NT2/D1 (cell line): ENCODE results near the gene RNASE8.

Experiments used
- DNase-seq: peaks from one replicate; pipeline ENCODE4 v3.0.0-alpha.2; 2011; ENCODE audit warnings: low read depth, low spot score
- H3K27me3 ChIP-seq: 2 replicates; pipeline ENCODE4 v1.6.0; 2011; ENCODE audit warnings: mild to moderate bottlenecking; ENCODE audit not compliant: insufficient read length, insufficient read depth
- H3K36me3 ChIP-seq: 2 replicates; pipeline ENCODE4 v1.6.1; 2011; ENCODE audit warnings: mild to moderate bottlenecking, low read length, mixed read lengths; ENCODE audit not compliant: insufficient read depth, insufficient read length
- H3K4me1 ChIP-seq: 2 replicates; pipeline ENCODE4 v1.5.1; 2011; ENCODE audit not compliant: insufficient read depth, insufficient read length
- H3K4me3 ChIP-seq: 2 replicates; pipeline ENCODE4 v1.5.1; 2011; ENCODE audit warnings: low read depth; ENCODE audit not compliant: insufficient read length
- H3K9ac ChIP-seq: 2 replicates; pipeline ENCODE4 v1.6.0; 2011; ENCODE audit warnings: low read depth; ENCODE audit not compliant: insufficient read length
- H3K9me3 ChIP-seq: 2 replicates; pipeline ENCODE4 v1.5.1; 2011; ENCODE audit warnings: mild to moderate bottlenecking, low read length; ENCODE audit not compliant: insufficient read depth
- SUZ12 ChIP-seq: IDR thresholded peaks from 2 replicates; pipeline ENCODE4 v1.6.1; 2011; ENCODE audit not compliant: insufficient read length, insufficient read depth; ENCODE audit errors: extremely low read depth
- YY1 ChIP-seq: IDR thresholded peaks from 2 replicates; pipeline ENCODE4 v1.6.1; 2011; ENCODE audit not compliant: insufficient read length, insufficient read depth
- ZNF274 ChIP-seq: IDR thresholded peaks from 2 replicates; pipeline ENCODE4 v1.6.1; 2011; ENCODE audit warnings: mild to moderate bottlenecking, low read depth, low read length

RNASE8 gene

DNA sequence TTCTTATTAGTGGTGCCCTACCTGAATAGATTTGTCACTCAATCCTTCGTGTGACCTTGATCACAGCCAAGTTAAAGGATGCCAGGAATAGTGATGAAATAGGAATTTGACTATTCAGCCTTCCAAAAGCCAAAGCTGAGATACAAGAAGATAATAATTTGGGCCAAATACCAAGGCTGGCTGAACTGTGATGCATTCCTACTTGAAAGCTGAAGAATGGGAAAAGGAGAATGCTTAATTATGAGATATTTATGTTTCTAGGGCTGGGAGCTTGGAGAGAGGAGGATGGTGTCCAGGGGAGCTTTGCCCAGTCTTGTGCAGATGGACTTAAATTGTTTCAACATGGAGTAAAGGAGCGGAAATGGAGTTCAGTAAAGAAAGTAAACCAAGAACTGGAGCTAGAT is 10.2 kb upstream of the RNASE8 start:
- Histone ChIP-seq H3K9ac (no peak overlapping the region), H3K4me1 (peaks cover 3% of the 10 kb centered on the region), H3K27me3 (no peaks in the 10 kb centered on the region), H3K4me3 (no peak overlapping the region), H3K36me3 (no peaks in the 10 kb centered on the region), H3K9me3 (no peaks in the 10 kb centered on the region)
- TF ChIP-seq SUZ12 (no peak), ZNF274 (no peak), YY1 (no peak)
- DNase-seq, result no peak

DNA sequence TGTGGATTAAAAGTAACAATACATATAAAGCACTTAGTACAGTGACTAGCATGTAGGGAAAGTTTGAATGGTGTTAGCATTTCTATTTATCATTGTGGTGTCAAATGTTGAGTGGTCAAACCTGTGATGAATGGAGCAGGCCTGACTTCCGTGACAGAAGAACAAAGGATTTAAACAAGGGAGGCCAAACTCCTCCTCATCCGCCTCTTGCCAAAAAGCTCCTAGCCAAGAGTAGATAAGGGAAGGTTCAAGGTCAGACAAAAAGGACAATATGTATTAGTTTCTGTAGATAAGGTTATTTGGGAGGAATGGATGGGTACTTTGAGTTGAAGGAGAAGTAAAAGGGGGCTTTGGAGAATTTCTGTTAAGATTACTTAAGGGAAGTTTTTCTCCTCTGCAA is 9.0 kb upstream of the RNASE8 start:
- DNase-seq, result no peak
- Histone ChIP-seq H3K9ac (no peak overlapping the region), H3K36me3 (no peaks in the 10 kb centered on the region), H3K9me3 (no peaks in the 10 kb centered on the region), H3K27me3 (no peaks in the 10 kb centered on the region), H3K4me1 (peaks cover 3% of the 10 kb centered on the region), H3K4me3 (no peak overlapping the region)
- TF ChIP-seq SUZ12, result no peak
- TF ChIP-seq YY1, result no peak
- TF ChIP-seq ZNF274, result no peak

DNA sequence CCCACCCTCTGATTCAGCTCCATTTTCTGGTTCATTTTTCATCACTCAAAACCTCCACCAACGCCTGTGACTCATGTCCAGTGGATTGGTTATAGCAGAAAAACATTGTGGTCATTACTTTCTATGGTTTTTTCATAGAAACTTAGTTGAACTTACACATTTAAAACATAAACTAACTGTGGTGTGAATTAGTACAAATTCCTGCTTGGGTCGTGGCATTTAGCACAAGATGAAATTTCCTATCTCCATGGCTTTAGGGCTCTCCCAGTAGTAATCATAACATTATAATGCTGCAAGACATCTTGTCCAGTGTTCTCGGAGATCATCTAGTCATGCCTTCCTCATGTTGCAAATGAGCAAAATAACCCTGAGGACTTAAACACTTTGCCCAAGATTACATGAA is 8.3 kb upstream of the RNASE8 start:
- Histone ChIP-seq H3K27me3 (no peaks in the 10 kb centered on the region), H3K4me1 (peaks cover 3% of the 10 kb centered on the region), H3K9ac (no peak overlapping the region), H3K36me3 (no peaks in the 10 kb centered on the region), H3K4me3 (no peak overlapping the region), H3K9me3 (no peaks in the 10 kb centered on the region)
- DNase-seq, result no peak
- TF ChIP-seq ZNF274 (no peak), YY1 (no peak), SUZ12 (no peak)

DNA sequence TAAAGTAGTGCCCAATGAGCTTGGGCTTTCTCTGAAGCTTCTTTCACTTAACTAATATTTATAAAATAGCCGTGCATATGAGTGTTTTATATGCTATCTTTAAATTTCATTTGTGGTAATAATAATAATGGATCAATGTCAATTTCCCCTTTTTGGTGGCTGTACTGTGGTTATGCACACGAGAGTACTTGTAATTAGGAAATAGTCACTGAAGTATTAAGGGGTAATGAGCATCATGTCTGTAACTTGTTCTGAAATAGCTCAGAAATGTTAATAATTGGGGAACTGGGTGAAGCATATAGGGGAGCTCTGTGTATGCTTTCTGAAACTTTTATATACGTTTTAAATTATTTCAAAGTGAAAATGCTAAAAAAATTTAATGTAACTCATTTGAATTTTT is 7.0 kb upstream of the RNASE8 start:
- Histone ChIP-seq H3K9ac (no peak overlapping the region), H3K27me3 (no peaks in the 10 kb centered on the region), H3K36me3 (no peaks in the 10 kb centered on the region), H3K9me3 (no peaks in the 10 kb centered on the region), H3K4me1 (no peaks in the 10 kb centered on the region), H3K4me3 (no peak overlapping the region)
- TF ChIP-seq ZNF274 (no peak), YY1 (no peak), SUZ12 (no peak)
- DNase-seq, result no peak

DNA sequence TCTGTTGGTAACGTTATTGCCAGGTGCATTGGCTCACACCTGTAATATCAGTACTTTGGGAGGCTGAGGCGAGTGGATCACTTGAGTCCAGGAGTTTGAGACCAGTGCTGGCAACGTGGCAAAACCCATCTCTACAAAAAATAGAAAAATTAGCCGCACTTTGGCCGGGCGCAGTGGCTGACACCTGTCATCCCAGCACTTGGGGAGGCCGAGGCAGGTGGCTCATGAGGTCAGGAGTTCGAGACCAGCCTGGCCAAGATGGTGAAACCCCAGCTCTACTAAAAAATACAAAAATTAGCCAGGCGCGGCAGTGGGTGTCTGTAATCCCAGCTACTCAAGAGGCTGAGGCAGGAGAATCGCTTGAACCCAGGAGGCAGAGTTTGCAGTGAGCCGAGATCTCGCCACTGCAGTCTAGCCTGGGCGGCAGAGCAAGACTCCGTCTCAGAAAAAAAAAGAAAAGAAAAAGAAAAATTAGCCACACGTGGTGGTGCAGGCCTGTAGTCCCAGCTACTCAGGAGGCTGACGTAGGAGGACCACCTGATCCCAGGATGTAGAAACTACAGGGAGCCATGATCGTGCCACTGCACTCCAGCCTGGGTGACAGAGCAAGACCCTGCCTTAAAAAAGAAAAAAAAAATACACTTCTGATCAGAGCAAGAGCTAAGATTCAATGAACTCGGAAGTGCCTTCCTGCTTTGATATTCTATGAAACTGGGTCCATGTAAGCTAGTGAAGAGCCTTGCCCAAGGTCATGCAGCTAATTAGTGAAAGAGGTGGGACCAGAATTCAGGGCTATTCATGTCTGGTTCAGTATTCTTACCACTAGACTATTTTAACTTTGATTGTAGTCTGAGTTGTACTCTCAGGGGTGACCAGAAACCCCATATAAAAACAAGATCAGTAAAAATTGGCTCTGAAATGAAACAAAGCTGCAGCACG is 4.2 kb upstream of the RNASE8 start:
- Histone ChIP-seq H3K9ac (no peak overlapping the region), H3K27me3 (no peaks in the 10 kb centered on the region), H3K9me3 (no peaks in the 10 kb centered on the region), H3K4me1 (no peaks in the 10 kb centered on the region), H3K36me3 (no peaks in the 10 kb centered on the region), H3K4me3 (no peak overlapping the region)
- no peak for TF ChIP-seq ZNF274
- no peak for DNase-seq

DNA sequence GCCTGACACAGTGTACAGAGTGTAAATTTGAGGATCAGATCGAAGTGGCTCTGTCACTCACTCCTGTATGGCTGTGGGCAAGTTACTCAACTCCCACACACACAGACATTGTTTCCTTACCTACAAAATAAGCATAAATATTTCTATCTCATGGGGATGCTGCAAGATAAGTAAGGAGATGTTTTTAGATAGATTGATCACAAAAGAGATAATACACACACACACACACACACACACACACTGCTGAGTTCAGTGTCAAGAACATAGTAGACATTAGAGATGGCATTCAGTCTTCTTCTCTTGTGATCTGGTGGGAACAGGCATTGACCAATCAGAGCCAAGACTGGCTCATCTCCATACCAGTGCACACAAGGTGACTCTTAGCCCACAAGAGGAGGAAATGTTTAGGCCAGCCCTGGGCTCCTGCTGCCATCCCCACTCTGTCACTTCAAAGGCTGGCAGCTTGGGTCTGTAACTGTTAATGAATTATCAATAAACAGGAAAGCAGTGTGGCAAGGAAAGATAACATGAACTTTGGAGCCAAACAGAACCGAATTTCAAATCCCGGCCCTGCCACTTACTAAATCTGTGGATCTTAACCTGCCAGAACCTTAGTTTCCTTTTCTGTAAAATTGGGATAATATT is 3.4 kb upstream of the RNASE8 start:
- DNase-seq, result no peak
- TF ChIP-seq SUZ12, result no peak
- no peak for TF ChIP-seq ZNF274
- no peak for TF ChIP-seq YY1
- Histone ChIP-seq H3K9me3 (no peaks in the 10 kb centered on the region), H3K9ac (no peak overlapping the region), H3K27me3 (no peaks in the 10 kb centered on the region), H3K36me3 (no peaks in the 10 kb centered on the region), H3K4me1 (no peaks in the 10 kb centered on the region), H3K4me3 (no peak overlapping the region)

DNA sequence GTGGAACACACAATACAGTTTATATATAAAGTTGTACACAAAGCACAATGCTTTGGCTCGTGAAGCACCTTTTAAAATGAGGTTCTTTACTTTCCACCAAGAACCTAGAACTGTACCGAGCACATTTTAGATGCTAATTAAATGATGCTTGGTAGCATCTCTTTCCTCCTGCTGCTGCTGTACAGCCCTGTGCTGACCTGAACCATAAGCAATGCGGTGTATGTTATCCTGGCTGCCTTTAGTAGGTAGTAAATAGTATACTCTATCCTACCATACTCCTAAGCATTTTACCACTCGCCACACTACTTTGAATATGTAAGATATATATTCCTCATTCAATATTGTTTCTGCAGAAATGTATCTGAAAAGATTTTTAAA is 2.9 kb upstream of the RNASE8 start:
- H3K9ac ChIP-seq, result no peak overlapping the region
- no peak overlapping the region for H3K4me3 ChIP-seq
- no peaks in the 10 kb centered on the region for H3K4me1 ChIP-seq
- TF ChIP-seq SUZ12, result no peak
- no peak for TF ChIP-seq YY1
- no peak for TF ChIP-seq ZNF274
- H3K9me3 ChIP-seq, result no peaks in the 10 kb centered on the region
- H3K27me3 ChIP-seq, result no peaks in the 10 kb centered on the region
- H3K36me3 ChIP-seq, result no peaks in the 10 kb centered on the region
- DNase-seq, result no peak
